Heart left ventricle (tissue), 13 donors: ENCODE results near the gene CCNT2.

Experiments used
- CTCF ChIP-seq, 12 donors: fragments of 200-600 bp; sonication (generic) in 4 of 12; IDR thresholded peaks; one replicate each; pipeline versions ENCODE4 v1.5.0 to v1.8.0; 2018 to 2022; ENCODE audit warnings: antibody characterized with exemption in 12 of 12, mild to moderate bottlenecking in 5 of 12
- POLR2A ChIP-seq, 2 donors: fragments of 450-650 bp; IDR thresholded peaks; one replicate each; pipeline ENCODE4 v1.6.1; 2017; ENCODE audit warnings: antibody characterized with exemption in 2 of 2, mild to moderate bottlenecking in 2 of 2, moderate library complexity in 2 of 2
- donor health status: ischemic (EF 13 %, LVEDD 7.1; RV severe dilation, severe dysfunction).
- donor health status: DM: no; HTN: yes; CAD: no.
- donor health status: DM: no; HTN: no; CAD: no.
- donor health status: ischemic (EF 25% LVEDD 6.9; RV normal size, moderate dysfunction).
- donor health status: ischemic (EF 25% LVEDD 5.7; RV mildly dilated, moderate dysfunction).
- donor health status: ischemic (EF 35%, LVEDD 5.7; RV mildly dilated, moderate dysfunction).
- donor health status: nonischemic (EF 11% LVEDD 7.7; RV severe dilation, severe dysfunction).
- donor health status: DM: yes; HTN: yes; CAD: no.
- donor health status: PGD.
- donor health status: ischemic (EF 29% LVEDD 5.4; RV normal size, mild dysfunction).
- donor health status: nonischemic (EF 23%, LVEDD 6.1; RV moderate dilation, normal function).

GRCh38 chr2:134936691-134937090 is 18.1 kb downstream of the CCNT2 start:
- TF ChIP-seq CTCF (IDR thresholded peaks at IDR 0.05) = no peak
- no peak for TF ChIP-seq POLR2A (IDR thresholded peaks at IDR 0.05)
